Measurements from ENCODE around the gene OR7A5.
A peak's percentile ranks its signal among the peaks of the same experiment; 100 is the strongest.
"Not testable (repeated sequence)": the region's sequence is repeated elsewhere in the genome, so short reads cannot be mapped to it uniquely, and the experiment has no call there.

The OR7A5 gene

DNA sequence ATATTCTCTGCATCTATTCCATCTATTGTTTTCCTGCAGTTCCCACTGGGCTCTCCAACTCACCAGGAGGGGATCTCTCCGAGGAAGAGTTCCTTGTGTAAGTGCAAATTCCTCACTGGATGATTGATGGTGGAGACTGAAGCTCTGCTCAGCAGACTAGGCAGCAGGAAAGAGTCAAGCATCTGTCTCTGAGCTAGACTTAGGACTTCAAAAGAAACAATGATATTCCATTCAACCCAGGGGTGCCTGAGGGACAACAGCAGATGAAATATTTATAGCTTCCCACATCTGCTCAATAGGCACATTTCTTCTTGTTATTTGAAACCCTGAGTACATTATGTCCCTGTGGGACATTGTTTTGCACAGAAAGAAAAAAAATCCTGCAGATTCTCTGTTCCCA is at the start of gene OR7A5, which contains the start of gene OR7C1:
Gene OR7A5 (minus strand): TSS at position 175 of the 400 bp plus-strand sequence. CDS start 6,944 bp downstream, outside the sequence.
Gene OR7C1 (minus strand): TSS at position 175 of the 400 bp plus-strand sequence. CDS start 35,049 bp downstream, outside the sequence.
- DNase-seq: no peak

DNA sequence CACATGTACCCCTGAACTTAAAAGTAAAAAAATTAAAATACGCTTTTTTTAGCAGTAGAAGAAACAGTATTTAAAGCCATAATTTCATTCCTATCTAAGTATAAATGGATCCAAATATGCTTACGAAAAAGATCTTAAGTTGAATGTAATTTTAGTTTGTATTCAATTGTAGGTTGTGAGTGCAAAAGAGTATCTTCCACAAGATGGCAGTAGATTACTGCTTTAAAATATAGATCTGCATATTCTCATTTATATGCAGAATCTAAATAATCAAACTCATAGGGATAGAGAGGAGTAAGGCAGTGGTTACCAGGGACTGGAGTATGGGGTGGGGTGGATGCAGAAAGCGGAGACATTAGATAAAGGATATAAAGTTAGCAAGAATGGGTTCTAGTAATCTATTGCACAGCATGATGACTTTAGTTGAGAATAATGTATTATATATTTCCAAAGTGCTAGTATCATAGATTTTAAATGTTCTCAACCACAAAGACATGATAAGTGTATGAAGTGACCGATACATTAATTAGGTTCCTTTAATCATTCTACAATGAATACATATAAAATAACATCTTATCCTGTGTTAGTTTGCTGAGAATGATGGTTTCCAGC is 36.7 kb upstream of the OR7A5 start:
- no peak for DNase-seq

- no peak for DNase-seq
Observed at GRCh38 chr19:14868497-14868896, 33.5 kb upstream of the OR7A5 start.

GRCh38 chr19:14848822-14849221 is 13.8 kb upstream of the OR7A5 start, which contains the start of gene OR7A10:
Gene OR7A10, minus strand, starts transcription at chr19:14848922. Its CDS starts 7,045 bp downstream, at chr19:14841877.
- DNase-seq: no peak

- no peak for DNase-seq
Observed at GRCh38 chr19:14843578-14843977, 8.6 kb upstream of the OR7A5 start.

DNA sequence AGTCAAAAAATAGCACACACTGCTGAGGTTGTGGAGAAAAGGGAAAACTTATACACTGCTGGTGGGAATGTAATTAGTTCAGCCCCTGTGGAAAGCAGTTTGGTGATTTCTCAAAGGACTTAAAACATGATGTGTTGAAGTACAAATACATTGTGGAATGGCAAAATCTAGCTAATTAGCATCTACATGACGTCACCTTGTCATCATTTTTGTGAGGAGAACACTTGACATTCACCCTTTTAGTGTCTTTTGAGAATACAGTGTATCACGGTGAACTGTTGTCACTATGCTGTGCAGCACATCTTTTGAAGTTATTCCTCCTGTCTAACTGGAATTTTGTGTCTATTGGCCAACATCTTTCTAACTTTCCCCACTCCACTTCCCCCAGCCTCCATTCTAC is 8.2 kb upstream of the OR7A5 start:
- DNase-seq: no peak

DNA sequence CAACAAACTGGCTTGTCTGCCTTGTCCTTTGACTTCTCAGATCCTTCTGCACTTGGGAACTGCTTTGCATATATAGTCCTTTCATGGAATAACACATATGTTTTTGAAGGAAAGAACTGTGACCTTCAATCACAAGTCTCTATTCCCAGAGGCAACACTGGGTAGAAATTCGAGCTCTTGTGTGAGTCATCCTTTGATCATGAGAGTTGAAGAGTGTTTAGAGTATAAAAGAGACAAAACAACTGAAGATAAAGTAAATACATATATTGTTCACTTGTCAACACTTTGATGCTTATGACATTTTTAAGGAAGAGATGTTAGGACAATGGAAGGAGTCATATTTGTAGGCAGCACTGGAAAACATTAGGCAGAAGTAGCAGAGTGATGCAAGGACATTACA is 5.2 kb upstream of the OR7A5 start:
- DNase-seq: no peak

DNA sequence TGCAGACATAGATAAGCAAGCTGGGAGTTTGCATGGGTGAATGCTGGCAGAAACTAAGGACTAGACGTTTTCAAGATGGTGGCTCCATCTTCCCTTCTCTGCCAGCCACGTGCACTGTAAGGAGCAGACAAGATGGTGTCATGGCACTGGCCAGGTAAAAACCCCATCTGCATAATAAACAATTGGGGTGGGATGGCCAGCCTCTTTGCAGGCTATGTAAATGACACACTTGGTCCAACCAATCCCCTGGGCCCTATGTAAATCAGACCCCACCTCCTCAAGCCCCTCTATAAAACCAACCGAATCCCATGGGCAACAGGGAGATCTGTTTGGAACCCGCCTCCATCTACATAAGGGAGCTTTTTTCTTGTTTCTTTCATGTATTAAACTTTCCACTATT is 2.4 kb upstream of the OR7A5 start:
- no peak for DNase-seq

DNA sequence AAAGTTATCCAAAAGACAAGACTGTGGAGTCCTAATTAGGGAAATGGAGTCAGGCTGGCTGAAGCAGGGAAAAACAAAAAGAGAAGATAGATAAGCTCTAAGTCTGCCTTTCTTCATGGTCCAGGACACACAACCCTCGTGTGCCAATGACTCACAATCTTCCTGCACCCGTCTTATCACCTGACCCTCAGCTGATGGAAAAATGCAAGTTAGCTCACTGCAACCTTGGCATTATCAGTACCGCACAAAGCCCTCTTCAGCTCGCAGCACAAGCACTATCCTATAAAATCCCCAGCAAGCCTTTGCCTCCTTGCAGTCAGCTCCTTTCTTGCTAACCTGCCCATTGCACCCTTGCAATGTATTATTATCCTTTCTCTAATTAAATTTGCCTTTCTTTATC is 4.3 kb downstream of the OR7A5 start:
- no peak for DNase-seq

DNA sequence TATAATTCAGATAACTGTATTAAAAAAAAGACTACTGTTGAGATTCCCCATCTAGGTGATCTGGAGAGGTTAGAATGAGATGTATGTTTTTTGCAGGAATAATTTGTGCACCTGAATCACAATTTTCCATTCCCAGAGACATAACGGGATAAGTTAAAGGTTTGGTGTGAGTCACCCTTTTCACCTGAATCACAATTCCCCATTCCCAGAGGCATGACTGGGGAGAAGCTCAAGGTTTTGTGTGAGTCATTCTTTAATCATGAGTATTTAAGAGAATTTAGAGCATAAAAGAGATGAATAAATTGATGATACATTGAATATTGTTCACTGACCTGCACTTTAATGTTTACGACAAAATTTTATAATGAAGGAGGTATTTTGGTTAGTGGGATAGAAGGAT is 9.0 kb downstream of the OR7A5 start:
- DNase-seq: no peak

- no peak for DNase-seq
Observed at GRCh38 chr19:14821937-14822336, 13.0 kb downstream of the OR7A5 start.

DNA sequence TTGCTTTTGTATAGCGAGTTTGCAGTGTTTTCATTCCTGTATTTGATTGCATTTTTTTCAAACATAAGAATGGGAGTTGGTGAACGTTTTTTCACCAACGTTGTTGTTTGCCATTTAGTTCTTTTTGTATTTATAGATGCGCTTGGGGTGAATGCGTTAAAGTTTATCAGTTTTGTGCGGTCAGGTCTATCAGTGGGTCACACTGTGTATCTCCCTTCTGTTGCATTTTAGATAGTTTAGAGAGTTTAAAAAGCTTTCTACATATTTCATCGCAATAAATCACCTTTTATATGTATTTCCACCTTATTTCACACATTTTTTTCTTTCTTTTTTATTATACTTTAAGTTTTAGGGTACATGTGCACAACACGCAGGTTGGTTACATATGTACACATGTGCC is 16.4 kb downstream of the OR7A5 start:
- no peak for DNase-seq

GRCh38 chr19:14817052-14817451 is 17.9 kb downstream of the OR7A5 start:
- DNase-seq: no peak

DNA sequence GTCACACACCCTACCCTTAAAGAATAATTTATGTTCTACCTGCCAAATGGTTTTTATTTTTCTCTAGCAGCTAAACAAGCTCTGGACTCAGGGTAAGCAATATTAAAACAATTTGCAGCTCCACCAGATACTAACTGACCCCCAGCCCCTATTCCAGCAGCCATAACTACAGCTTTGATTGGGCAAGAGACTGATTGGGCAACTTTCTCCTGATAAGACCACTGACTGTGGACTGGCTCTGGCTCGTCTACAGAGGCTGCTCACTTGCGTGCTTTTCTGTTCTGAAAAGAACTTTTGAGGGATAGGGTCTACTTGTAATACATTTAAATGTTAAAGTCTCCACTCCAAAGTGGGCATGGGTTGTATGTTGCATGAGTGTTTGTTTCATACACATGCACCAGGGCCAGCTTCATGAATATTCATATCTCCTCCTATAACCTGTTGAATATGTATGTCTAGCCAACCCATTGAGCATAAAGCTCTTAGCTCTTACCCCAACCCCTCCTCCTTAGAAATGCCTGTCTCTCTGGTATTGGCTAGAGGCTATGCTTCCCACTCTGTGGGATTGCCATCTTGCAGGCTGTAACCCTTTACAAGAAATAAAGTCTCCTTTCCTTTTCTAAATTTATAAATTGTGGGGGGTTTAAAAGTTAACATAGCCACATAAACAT is 19.9 kb downstream of the OR7A5 start:
- no peak for DNase-seq

- DNase-seq: no peak
Observed at GRCh38 chr19:14809272-14810057, 25.5 kb downstream of the OR7A5 start.

DNA sequence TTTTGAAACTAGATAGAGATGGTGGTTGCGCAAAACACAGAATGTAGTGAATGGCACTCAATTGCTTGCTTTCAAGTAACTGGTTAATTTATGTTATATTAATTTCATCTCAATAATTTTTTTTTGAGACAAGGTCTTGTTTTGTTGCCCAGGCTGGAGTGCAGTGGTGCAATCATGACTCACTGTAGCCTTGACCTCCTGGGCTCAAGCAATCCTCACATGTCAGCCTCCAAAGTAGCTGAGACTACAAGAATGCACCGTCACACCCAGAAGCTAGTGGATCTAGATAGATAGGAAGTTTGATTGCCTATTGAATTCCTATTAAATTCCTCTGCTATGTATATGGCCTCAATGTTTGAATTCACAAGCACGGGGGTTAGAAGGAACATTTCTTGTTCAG is 30.2 kb downstream of the OR7A5 start:
- DNase-seq: no peak

GRCh38 chr19:14798760-14799159 is 36.2 kb downstream of the OR7A5 start:
- no peak for DNase-seq

DNA sequence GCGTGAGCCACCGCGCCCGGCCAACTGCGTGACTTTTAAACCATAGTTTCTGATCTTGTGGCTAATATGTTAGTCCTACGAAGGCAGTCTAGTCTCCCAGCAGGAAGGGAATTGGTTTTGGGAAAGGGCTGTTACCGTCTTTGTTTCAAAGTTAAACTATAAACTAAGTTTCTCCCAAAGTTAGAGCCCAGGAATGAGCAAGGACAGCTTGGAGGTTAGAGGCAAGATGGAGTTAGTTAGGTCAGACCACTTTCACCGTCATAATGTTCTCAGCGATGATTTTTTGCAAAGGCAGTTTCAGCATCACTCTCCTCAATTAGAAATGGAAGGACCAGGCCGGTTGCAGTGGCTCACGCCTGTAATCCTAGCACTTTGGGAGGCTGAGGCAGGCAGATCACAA is 39.0 kb downstream of the OR7A5 start:
- no peak for DNase-seq

- DNase-seq: no peak
Observed at GRCh38 chr19:14795078-14795721, 39.8 kb downstream of the OR7A5 start.

GRCh38 chr19:14792250-14792649 is 42.7 kb downstream of the OR7A5 start:
- DNase-seq: not testable (repeated sequence)

GRCh38 chr19:14786421-14786851 is 48.5 kb downstream of the OR7A5 start:
- DNase-seq: peak; percentile 12

DNA sequence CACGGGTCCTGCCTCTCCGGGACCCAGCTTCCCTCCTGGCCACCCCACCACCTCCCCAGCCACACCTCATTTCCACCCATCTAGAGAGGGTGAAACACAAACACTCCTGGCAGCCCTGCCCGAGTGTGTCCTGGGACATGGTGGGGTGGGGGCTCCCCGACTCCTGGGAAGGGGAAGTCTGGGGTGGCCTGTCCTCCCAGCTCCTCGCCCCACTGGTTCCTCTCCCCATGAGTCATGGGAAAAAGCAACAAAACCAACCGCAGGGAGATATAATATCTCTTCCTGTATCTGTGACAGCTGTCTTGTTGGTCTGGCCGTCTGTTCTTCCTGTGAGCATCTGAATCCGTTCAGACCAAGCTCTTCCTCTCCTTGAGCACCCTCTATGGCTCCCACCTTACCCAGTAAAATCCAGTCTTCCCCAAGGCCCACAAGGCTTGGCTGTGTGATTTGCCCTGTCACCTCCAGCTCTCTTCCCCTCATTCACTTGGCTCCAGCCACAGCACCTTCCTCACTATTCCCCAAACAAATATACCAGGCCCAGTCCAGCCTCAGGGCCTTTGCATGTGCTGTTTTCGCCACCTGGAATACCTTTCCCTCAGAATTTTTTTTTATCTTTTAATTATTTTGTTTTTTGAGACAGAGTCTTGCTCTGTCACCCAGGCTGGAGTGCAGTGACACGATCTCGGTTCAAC is 49.7 kb downstream of the OR7A5 start:
- not testable (repeated sequence) for DNase-seq

GRCh38 chr19:14784730-14785101 is 50.3 kb downstream of the OR7A5 start:
- DNase-seq: not testable (repeated sequence)

Measured in stimulated activated CD4-positive, alpha-beta T cell treated with anti-CD3 and anti-CD28 coated beads, Interleukin-12 subunit alpha, Interleukin-12 subunit beta, amount 100 ng/mL, for 4 hours (primary cell).